GM19463 (cell line): ENCODE results near the gene CDC23.
"Not testable (repeated sequence)": the region's sequence is repeated elsewhere in the genome, so short reads cannot be mapped to it uniquely, and the experiment has no call there.

ENCODE experiments used
- ATAC-seq: cut with Tn5 transposase; IDR thresholded peaks from one replicate; pipeline ENCODE4 v1.9.1; 2021; ENCODE audit warnings: mild to moderate bottlenecking, moderate library complexity; ENCODE audit not compliant: unreplicated experiment

CDC23 gene

GRCh38 chr5:138213161-138214029 lies at the start of gene CDC23:
TSS of gene CDC23 (minus strand) at chr5:138213323. CDS start at chr5:138213312, 11 bp downstream.
- peak; percentile 96 for ATAC-seq

GRCh38 chr5:138258704-138259292 lies 45.7 kb upstream of the CDC23 start:
- ATAC-seq = no peak

- no peak for ATAC-seq
These were observed 44.5 kb upstream of the CDC23 start for GRCh38 chr5:138257583-138257982.

GRCh38 chr5:138252944-138253343 lies 39.8 kb upstream of the CDC23 start:
- peak; percentile 54 for ATAC-seq

- ATAC-seq = not testable (repeated sequence)
These were observed 34.7 kb upstream of the CDC23 start for GRCh38 chr5:138247800-138248199.

GRCh38 chr5:138246822-138247221 lies 33.7 kb upstream of the CDC23 start:
- ATAC-seq = no peak

- no peak for ATAC-seq
These were observed 33.2 kb upstream of the CDC23 start for GRCh38 chr5:138246334-138246733.

- no peak for ATAC-seq
These were observed 32.6 kb upstream of the CDC23 start for GRCh38 chr5:138245717-138246116.

- ATAC-seq = no peak
These were observed 30.7 kb upstream of the CDC23 start for GRCh38 chr5:138243794-138244193.

- no peak for ATAC-seq
These were observed 28.8 kb upstream of the CDC23 start for GRCh38 chr5:138241688-138242571.

- ATAC-seq = no peak
These were observed 27.7 kb upstream of the CDC23 start for GRCh38 chr5:138240650-138241385.

GRCh38 chr5:138238034-138238433 lies 24.9 kb upstream of the CDC23 start:
- no peak for ATAC-seq

- ATAC-seq = no peak
These were observed 21.5 kb upstream of the CDC23 start for GRCh38 chr5:138234651-138235050.

- ATAC-seq = no peak
These were observed 20.2 kb upstream of the CDC23 start for GRCh38 chr5:138233280-138233679.

GRCh38 chr5:138230981-138231589 lies 18.0 kb upstream of the CDC23 start:
- ATAC-seq = no peak

- no peak for ATAC-seq
These were observed 17.1 kb upstream of the CDC23 start for GRCh38 chr5:138230261-138230660.

GRCh38 chr5:138229387-138229786 lies 16.3 kb upstream of the CDC23 start:
- no peak for ATAC-seq

- ATAC-seq = no peak
These were observed 13.8 kb upstream of the CDC23 start for GRCh38 chr5:138226910-138227309.

- ATAC-seq = no peak
These were observed 11.6 kb upstream of the CDC23 start for GRCh38 chr5:138224712-138225111.

- no peak for ATAC-seq
These were observed 10.4 kb upstream of the CDC23 start for GRCh38 chr5:138223532-138223931.
